ENCODE results near the gene MDN1. TPM values are rescaled to one million over a fixed set of nuclear protein-coding genes. Genes with fewer than 3 reads are reported as not detected.
A peak's percentile ranks its signal among the peaks of the same experiment; 100 is the strongest.

MDN1 gene
- total RNA-seq, 1 experiment from 2014 or later = 117 TPM

DNA sequence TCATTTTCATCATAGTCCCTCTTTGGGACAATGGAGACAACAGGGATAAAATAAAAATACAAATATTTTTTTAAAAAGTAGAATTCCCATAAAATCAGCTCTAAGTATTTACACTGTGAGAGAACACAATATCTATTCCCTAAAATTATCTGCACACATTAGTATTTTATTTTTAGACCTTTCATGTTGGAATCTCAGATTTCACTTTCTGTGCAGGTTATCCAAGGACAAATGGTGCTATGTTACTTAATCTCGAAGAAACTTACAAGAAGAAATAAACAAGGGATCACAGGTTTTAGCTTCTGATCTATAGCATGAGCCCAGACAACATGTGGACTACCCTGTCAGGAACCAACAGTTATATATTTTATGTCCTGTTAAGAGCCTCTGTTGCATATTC is 158.0 kb downstream of the MDN1 start:
- no peak for TF ChIP-seq CTCF (conservative IDR thresholded peaks at IDR 0.05)
- H3K23ac ChIP-seq (ENCODE audit: insufficient read length, low read depth, low read length) = no peak overlapping the region
- Mint-ChIP-seq H3K4me1 (no peaks in the 10 kb centered on the region), H3K36me3 (ENCODE audit: insufficient read depth in 1 of 3, low read depth in 3 of 3) (peaks cover 72 to 92% (median 73%) of the 10 kb centered on the region in 3 experiments), H3K27me3 (ENCODE audit: low read depth) (no peaks in the 10 kb centered on the region), H3K27ac (peak overlapping the region in 2 of 3 experiments; percentile 69 to 73; a peak in 2 of 7 replicates), H3K9me3 (no peaks in the 10 kb centered on the region), H3K4me3 (no peak overlapping the region)
- no peak overlapping the region for H2BK12ac ChIP-seq (ENCODE audit: insufficient read length, low read depth, low read length)
- no peak overlapping the region for H2BK120ac ChIP-seq (ENCODE audit: low read depth, low read length, poor library complexity, severe bottlenecking)
- no peaks in the 10 kb centered on the region for H3K79me2 ChIP-seq (ENCODE audit: insufficient read depth, low read length)
- H3K79me1 ChIP-seq (ENCODE audit: insufficient read depth, low read depth, low read length, poor library complexity, severe bottlenecking) = no peaks in the 10 kb centered on the region
- no peak overlapping the region for H3K56ac ChIP-seq (ENCODE audit: insufficient read length, low read depth, low read length)
- H3K9ac ChIP-seq (ENCODE audit: extremely low read depth, insufficient read length, low read length) = no peak overlapping the region
- no peak overlapping the region for H3T11ph ChIP-seq (ENCODE audit: low read length)
- H3K23me2 ChIP-seq (ENCODE audit: insufficient read length, low read depth, low read length, poor library complexity, severe bottlenecking) = no peaks in the 10 kb centered on the region
- H4K8ac ChIP-seq (replicated peaks; ENCODE audit: insufficient read length, low read depth, low read length) = no peak overlapping the region
- H4K5ac ChIP-seq (ENCODE audit: insufficient read length, low read depth, low read length) = no peak overlapping the region
- H3K27ac ChIP-seq (ENCODE audit: insufficient read length, low read depth, low read length) = no peak overlapping the region
- H3K18ac ChIP-seq (ENCODE audit: insufficient read length, low read depth, low read length) = no peak overlapping the region
- H2BK20ac ChIP-seq (ENCODE audit: low read depth, low read length, poor library complexity, severe bottlenecking) = no peak overlapping the region
- no peak overlapping the region for H2AK5ac ChIP-seq (ENCODE audit: insufficient read length, low read length)
- H3K4ac ChIP-seq (ENCODE audit: low read depth, low read length) = no peak overlapping the region
- H4K91ac ChIP-seq (ENCODE audit: insufficient read length, low read depth, low read length) = no peak overlapping the region
- DNase-seq = no peak
- no peaks in the 10 kb centered on the region for H3K4me1 ChIP-seq (ENCODE audit: insufficient read depth, low read length)
- H2BK15ac ChIP-seq (ENCODE audit: low read depth, low read length) = no peak overlapping the region
- no peaks in the 10 kb centered on the region for H4K20me1 ChIP-seq (ENCODE audit: control insufficient read depth, insufficient read depth, insufficient read length)
- no peak overlapping the region for H3K4me2 ChIP-seq (ENCODE audit: insufficient read depth, insufficient read length, low read length)
- H3K14ac ChIP-seq (ENCODE audit: insufficient read depth, low read length) = no peak overlapping the region
- no peaks in the 10 kb centered on the region for H3K9me3 ChIP-seq (ENCODE audit: control insufficient read depth, low read depth, low read length)
- no CpG with 5 or more reads among the region's 1 CpG for WGBS (ENCODE audit: extremely low coverage, insufficient read length, low lambda C conversion rate)
- no peaks in the 10 kb centered on the region for H3K27me3 ChIP-seq (ENCODE audit: insufficient read depth, low read length)
- H2BK5ac ChIP-seq (ENCODE audit: insufficient read length, low read length) = no peak overlapping the region
- H2AFZ ChIP-seq (ENCODE audit: low read length) = no peak overlapping the region
